Right atrium auricular region (tissue), 2 donors: ENCODE measurements around the gene CYP19A1. TPM values are rescaled to one million over a fixed set of nuclear protein-coding genes. Genes with fewer than 3 reads are reported as not detected.

Source experiments
- DNase-seq: peaks from one replicate; pipeline ENCODE4 v3.0.0-alpha.2; 2019; ENCODE audit warnings: low spot score
- H3K27ac ChIP-seq, 2 donors: fragments of 200-600 bp; sonication (generic); 1 replicate in 1 of 2; 2 replicates in 1 of 2; pipeline ENCODE4 v1.5.1; 2016 to 2019
- H3K27me3 ChIP-seq, 2 donors: fragments of 200-600 bp; sonication (generic); one replicate each; pipeline versions ENCODE4 v1.5.1 to v1.6.0; 2017 to 2019
- H3K36me3 ChIP-seq: fragments of 200-600 bp; sonication (generic); one replicate; pipeline ENCODE4 v1.5.1; 2016
- H3K4me1 ChIP-seq, 2 donors: fragments of 200-600 bp; sonication (generic); one replicate each; pipeline versions ENCODE4 v1.5.1 to v1.6.0; 2017 to 2019
- H3K4me3 ChIP-seq, 2 donors: fragments of 200-600 bp; sonication (generic); 1 replicate in 1 of 2; 2 replicates in 1 of 2; pipeline ENCODE4 v1.5.1; 2017 to 2019; ENCODE audit warnings: mild to moderate bottlenecking in 1 of 2, moderate library complexity in 1 of 2
- H3K9me3 ChIP-seq, 2 donors: fragments of 200-600 bp; sonication (generic); one replicate each; pipeline ENCODE4 v1.5.1; 2019
- CTCF ChIP-seq, 2 donors: fragments of 200-600 bp; sonication (generic); IDR thresholded peaks; one replicate each; pipeline ENCODE4 v1.5.1; 2019; ENCODE audit warnings: antibody characterized with exemption in 2 of 2
- total RNA-seq, 2 donors: library from RNA; depleted of rRNA; stranded (reverse); fragments of >200 nt; gene quantifications; one replicate each; pipeline ENCODE4 v1.1.0, GENCODE V29; 2016

The CYP19A1 gene
- total RNA-seq, 2 donors from 2014 or later, result 2.4 TPM; not detected in 1

GRCh38 chr15:51267703-51268083, 70.7 kb downstream of the CYP19A1 start:
- H3K27ac ChIP-seq, result no peak overlapping the region
- no peaks in the 10 kb centered on the region for H3K9me3 ChIP-seq
- DNase-seq, result no peak
- TF ChIP-seq CTCF (IDR thresholded peaks at IDR 0.05), result no peak
- H3K27me3 ChIP-seq, result no peaks in the 10 kb centered on the region
- H3K4me1 ChIP-seq, result peaks cover 0 to 11% of the 10 kb centered on the region in 2 donors
- H3K4me3 ChIP-seq, result peak overlapping the region; percentile 47 to 57
- no peaks in the 10 kb centered on the region for H3K36me3 ChIP-seq

- Histone ChIP-seq H3K4me3 (peak overlapping the region; percentile 47 to 57), H3K27me3 (no peaks in the 10 kb centered on the region), H3K9me3 (no peaks in the 10 kb centered on the region), H3K36me3 (no peaks in the 10 kb centered on the region), H3K4me1 (peaks cover 0 to 11% of the 10 kb centered on the region in 2 donors), H3K27ac (peak overlapping the region in 1 of 2 donors; percentile 41)
- TF ChIP-seq CTCF (IDR thresholded peaks at IDR 0.05), result no peak
- no peak for DNase-seq
Observed at GRCh38 chr15:51267051-51267702, 71.2 kb downstream of the CYP19A1 start.

- Histone ChIP-seq H3K27me3 (no peaks in the 10 kb centered on the region), H3K4me3 (peak overlapping the region in 1 of 2 donors; percentile 57), H3K9me3 (no peaks in the 10 kb centered on the region), H3K4me1 (peaks cover 0 to 11% of the 10 kb centered on the region in 2 donors), H3K27ac (no peak overlapping the region), H3K36me3 (no peaks in the 10 kb centered on the region)
- no peak for TF ChIP-seq CTCF (IDR thresholded peaks at IDR 0.05)
- DNase-seq, result no peak
Observed at GRCh38 chr15:51266656-51267050, 71.7 kb downstream of the CYP19A1 start.

- Histone ChIP-seq H3K27ac (no peak overlapping the region), H3K27me3 (no peaks in the 10 kb centered on the region), H3K9me3 (no peaks in the 10 kb centered on the region), H3K36me3 (no peaks in the 10 kb centered on the region), H3K4me1 (peaks cover 0 to 11% of the 10 kb centered on the region in 2 donors), H3K4me3 (no peak overlapping the region)
- no peak for TF ChIP-seq CTCF (IDR thresholded peaks at IDR 0.05)
- no peak for DNase-seq
Observed at GRCh38 chr15:51265037-51265555, 73.3 kb downstream of the CYP19A1 start.

- DNase-seq, result no peak
Observed at GRCh38 chr15:51263726-51264125, 74.7 kb downstream of the CYP19A1 start.

More at GRCh38 chr15:51263726-51264125, 74.7 kb downstream of the CYP19A1 start:
- H3K36me3 ChIP-seq, result no peaks in the 10 kb centered on the region
- no peak overlapping the region for H3K4me3 ChIP-seq
- TF ChIP-seq CTCF (IDR thresholded peaks at IDR 0.05), result no peak
- H3K9me3 ChIP-seq, result no peaks in the 10 kb centered on the region
- H3K27ac ChIP-seq, result no peak overlapping the region
- H3K4me1 ChIP-seq, result peaks cover 0 to 11% of the 10 kb centered on the region in 2 donors
- no peaks in the 10 kb centered on the region for H3K27me3 ChIP-seq
